A673 (cell line): ENCODE measurements around the gene SLC13A5. TPM values are rescaled to one million over a fixed set of nuclear protein-coding genes. Genes with fewer than 3 reads are reported as not detected.

Source experiments
- Bru-seq: library from RNA; stranded (reverse); fragments of 400-500 nt; gene quantifications from one replicate; lab custom pipeline; 2021; lab: Mats Ljungman, UMichigan
- BruChase-seq, 2 experiments: library from RNA; stranded (reverse); fragments of 400-500 nt; gene quantifications; one replicate each; lab custom pipeline; 2021; lab: Mats Ljungman, UMichigan
- BruUV-seq: library from RNA; stranded (reverse); fragments of 400-500 nt; replicated peaks from 2 replicates; lab custom pipeline; 2021; lab: Mats Ljungman, UMichigan
- CTCF ChIA-PET: fragments of 300-600 bp; sonication (Branson Sonifier 250); formaldehyde crosslinking; loops from one replicate; lab custom pipeline; 2022; ENCODE audit warnings: antibody characterized with exemption; lab: Charles Lee
- POLR2A ChIA-PET: fragments of 300-600 bp; sonication (Branson Sonifier 250); formaldehyde crosslinking; loops from one replicate; lab custom pipeline; 2022; ENCODE audit warnings: antibody characterized with exemption; ENCODE audit not compliant: low non-redundant PET; lab: Charles Lee
- DNase-seq: peaks from one replicate; pipeline ENCODE4 v3.0.0-alpha.2; 2015; ENCODE audit warnings: low spot score
- H3K27ac ChIP-seq: fragments of 200-600 bp; sonication (generic); 2 replicates; pipeline ENCODE4 v1.5.1; 2016; ENCODE audit warnings: mixed run types, low read depth, mild to moderate bottlenecking, mixed read lengths, antibody characterized with exemption, low read length; ENCODE audit not compliant: poor library complexity, severe bottlenecking
- H3K27me3 ChIP-seq: fragments of 200-600 bp; sonication (generic); replicated peaks from 2 replicates; pipeline ENCODE4 v1.6.1; 2017; ENCODE audit warnings: mixed run types, low read depth, mild to moderate bottlenecking, mixed read lengths, antibody characterized with exemption, low read length; ENCODE audit not compliant: insufficient read depth, poor library complexity
- H3K36me3 ChIP-seq: fragments of 200-600 bp; sonication (generic); 2 replicates; pipeline ENCODE4 v1.6.1; 2016; ENCODE audit warnings: mixed run types, mild to moderate bottlenecking, mixed read lengths, antibody characterized with exemption, low read length; ENCODE audit not compliant: insufficient read depth, poor library complexity, severe bottlenecking
- H3K4me1 ChIP-seq: fragments of 200-600 bp; sonication (generic); 2 replicates; pipeline ENCODE4 v1.6.1; 2017; ENCODE audit warnings: mixed run types, mild to moderate bottlenecking, mixed read lengths, antibody characterized with exemption, low read length; ENCODE audit not compliant: insufficient read depth, poor library complexity, severe bottlenecking
- H3K4me3 ChIP-seq: fragments of 200-600 bp; sonication (generic); 2 replicates; pipeline ENCODE4 v1.5.1; 2016; ENCODE audit warnings: low read depth, mixed run types, mild to moderate bottlenecking, mixed read lengths, low read length; ENCODE audit not compliant: poor library complexity, severe bottlenecking
- H3K9me3 ChIP-seq: fragments of 200-600 bp; sonication (generic); 2 replicates; pipeline ENCODE4 v1.6.1; 2016; ENCODE audit warnings: mixed run types, low read depth, mild to moderate bottlenecking, mixed read lengths, antibody characterized with exemption, low read length; ENCODE audit not compliant: poor library complexity, severe bottlenecking
- EZH2 ChIP-seq: fragments of 200-600 bp; sonication (generic); IDR thresholded peaks from 2 replicates; pipeline ENCODE4 v1.6.1; 2017; ENCODE audit warnings: borderline replicate concordance, low read depth, mild to moderate bottlenecking, mixed read lengths, antibody characterized with exemption, low read length; ENCODE audit not compliant: poor library complexity, severe bottlenecking
- intact Hi-C: fragments of 100-400 bp; cut with micrococcal nuclease; formaldehyde crosslinking; loops from one replicate; pipeline ENCODE4 v1.10.0; 2022; ENCODE audit not compliant: unreplicated experiment
- long read RNA-seq: library from polyadenylated mRNA; stranded (forward); transcript quantifications from one replicate; pipeline ENCODE4 v2.0.0, GENCODE V29; 2022
- total RNA-seq: library from RNA; stranded (reverse); gene quantifications from 2 replicates; pipeline ENCODE4 v1.2.3, GENCODE V29; 2021
- TF ChIP-seq, protein P1 (sequence below): fragments of 300-800, 200-600 bp; sonication (generic); conservative IDR thresholded peaks from 2 replicates; pipeline ENCODE4 v1.5.1; 2017; ENCODE audit warnings: low read depth, mild to moderate bottlenecking, antibody characterized with exemption, low read length, moderate library complexity, mixed read lengths

The SLC13A5 gene
- total RNA-seq (not detected in 2 replicates), Bru-seq, nascent RNA (not detected), BruChase-seq, experiment 1, labeled RNA remaining after a 2-hour chase (percentile 3 among the genes with signal in this experiment), BruChase-seq, experiment 2, labeled RNA remaining after a 6-hour chase (not detected)
- long read RNA-seq, result 0 reads

DNA sequence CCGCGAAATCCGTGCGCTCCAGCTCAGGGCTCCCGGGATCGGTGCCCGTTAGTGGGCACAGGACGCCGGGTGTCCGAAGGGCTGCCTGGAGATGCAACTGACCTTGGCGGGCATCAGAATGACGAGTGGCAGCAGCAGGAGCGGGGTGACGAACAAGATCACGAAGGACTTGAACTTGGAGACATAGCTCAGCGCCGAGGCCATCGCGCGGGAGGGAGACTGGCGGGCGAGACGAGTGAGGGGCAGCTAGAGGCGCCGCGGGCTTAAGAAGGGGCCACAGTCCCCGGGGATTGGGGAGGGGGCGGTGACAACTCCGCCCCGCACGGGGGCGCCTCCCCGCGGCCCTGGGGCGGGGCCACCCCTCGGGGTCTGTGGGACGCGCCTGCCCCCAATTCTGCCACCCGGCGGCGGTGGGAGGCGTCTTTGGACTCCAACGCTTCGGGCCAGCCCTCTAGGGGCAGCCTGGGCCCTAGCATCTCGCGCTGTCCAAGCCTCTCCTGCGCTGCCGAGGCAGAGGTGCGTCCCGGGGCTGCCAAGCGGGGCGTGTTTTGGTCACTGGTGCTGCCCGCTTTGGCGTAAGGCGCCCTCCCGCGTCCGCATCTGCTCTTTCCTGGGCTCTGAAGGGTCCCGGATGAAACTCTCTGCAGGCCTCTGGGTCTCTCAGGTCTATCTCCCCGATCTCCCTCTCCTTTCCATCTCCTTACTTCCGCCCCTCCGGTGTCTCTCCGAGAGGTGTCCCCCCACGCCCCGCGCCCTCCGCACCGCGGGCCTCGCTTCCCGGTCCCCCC, at the start of gene SLC13A5:
SLC13A5 (minus strand) TSS at position 240 of the 788 bp plus-strand sequence; CDS start at position 204, 36 bp downstream.
- Histone ChIP-seq H3K4me3 (peak within 1 kb of the TSS; percentile 19), H3K4me1 (no peaks in the 10 kb centered on the region), H3K27me3 (peaks cover 42% of the 10 kb centered on the region), H3K27ac (no peak within 1 kb of the TSS), H3K36me3 (no peaks in the 10 kb centered on the region), H3K9me3 (no peaks in the 10 kb centered on the region)
- ChIA-PET CTCF (no interaction called here), POLR2A (no interaction called here)
- TF ChIP-seq EZH2, result peak; percentile 50
- TF ChIP-seq, protein P1, sequence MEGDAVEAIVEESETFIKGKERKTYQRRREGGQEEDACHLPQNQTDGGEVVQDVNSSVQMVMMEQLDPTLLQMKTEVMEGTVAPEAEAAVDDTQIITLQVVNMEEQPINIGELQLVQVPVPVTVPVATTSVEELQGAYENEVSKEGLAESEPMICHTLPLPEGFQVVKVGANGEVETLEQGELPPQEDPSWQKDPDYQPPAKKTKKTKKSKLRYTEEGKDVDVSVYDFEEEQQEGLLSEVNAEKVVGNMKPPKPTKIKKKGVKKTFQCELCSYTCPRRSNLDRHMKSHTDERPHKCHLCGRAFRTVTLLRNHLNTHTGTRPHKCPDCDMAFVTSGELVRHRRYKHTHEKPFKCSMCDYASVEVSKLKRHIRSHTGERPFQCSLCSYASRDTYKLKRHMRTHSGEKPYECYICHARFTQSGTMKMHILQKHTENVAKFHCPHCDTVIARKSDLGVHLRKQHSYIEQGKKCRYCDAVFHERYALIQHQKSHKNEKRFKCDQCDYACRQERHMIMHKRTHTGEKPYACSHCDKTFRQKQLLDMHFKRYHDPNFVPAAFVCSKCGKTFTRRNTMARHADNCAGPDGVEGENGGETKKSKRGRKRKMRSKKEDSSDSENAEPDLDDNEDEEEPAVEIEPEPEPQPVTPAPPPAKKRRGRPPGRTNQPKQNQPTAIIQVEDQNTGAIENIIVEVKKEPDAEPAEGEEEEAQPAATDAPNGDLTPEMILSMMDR, result no peak; the same call in 1 of the 2 replicates
- intact Hi-C loops, result no loop called here
- DNase-seq, result peak; percentile 25
- no TSS peak for BruUV-seq

DNA sequence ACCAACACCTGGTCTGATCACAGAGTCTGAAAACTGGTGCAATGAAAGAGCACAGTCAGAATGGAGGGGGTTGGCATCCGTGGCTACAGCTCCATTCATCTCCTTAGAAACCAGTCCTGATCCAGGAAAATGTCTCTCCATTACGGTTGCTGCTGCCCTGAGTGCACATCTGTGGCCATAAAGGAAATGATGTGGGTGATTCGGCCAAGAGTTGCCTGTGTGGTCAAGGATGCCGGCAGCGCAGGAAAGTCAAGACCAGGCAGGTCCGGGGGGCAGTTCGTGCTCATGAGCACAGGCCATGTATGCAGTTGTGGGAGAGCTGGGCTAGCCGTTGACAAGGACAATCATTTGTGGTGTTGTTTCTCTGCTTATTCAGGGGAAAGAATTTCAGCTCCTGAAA, 48.6 kb upstream of the SLC13A5 start:
- BruUV-seq, result no TSS peak
- no peaks in the 10 kb centered on the region for H3K4me1 ChIP-seq
- no peak overlapping the region for H3K4me3 ChIP-seq
- no peak for TF ChIP-seq EZH2
- TF ChIP-seq, protein P1, result no peak
- H3K27ac ChIP-seq, result no peak overlapping the region
- no peaks in the 10 kb centered on the region for H3K36me3 ChIP-seq
- ChIA-PET CTCF (no interaction called here), POLR2A (no interaction called here)
- intact Hi-C loops, result no loop called here
- H3K27me3 ChIP-seq, result peaks cover 28% of the 10 kb centered on the region
- H3K9me3 ChIP-seq, result no peaks in the 10 kb centered on the region
- DNase-seq, result no peak

DNA sequence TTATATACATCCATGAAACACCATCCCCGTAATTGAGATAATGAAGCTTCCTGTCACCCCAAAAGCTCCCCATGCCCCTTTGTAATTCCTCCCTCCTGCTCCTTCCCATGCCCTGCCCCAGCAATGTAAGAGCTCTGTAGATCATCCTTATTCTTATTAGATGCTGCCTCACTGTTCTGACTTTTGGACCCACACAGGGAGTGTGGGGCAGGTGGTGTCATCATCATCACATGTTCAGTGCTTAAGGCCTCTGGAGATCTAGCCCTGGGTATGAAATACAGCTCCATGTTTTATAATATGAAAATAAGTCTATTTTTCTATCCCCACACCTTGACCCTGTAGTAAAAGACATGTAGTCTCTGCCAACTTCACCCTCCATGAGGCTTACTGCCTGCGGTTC, 44.6 kb upstream of the SLC13A5 start:
- TF ChIP-seq, protein P1, result no peak
- Histone ChIP-seq H3K27ac (no peak overlapping the region), H3K36me3 (no peaks in the 10 kb centered on the region), H3K9me3 (no peaks in the 10 kb centered on the region), H3K27me3 (peaks cover 5% of the 10 kb centered on the region), H3K4me1 (peaks cover 8% of the 10 kb centered on the region), H3K4me3 (no peak overlapping the region)
- no peak for DNase-seq
- ChIA-PET CTCF (interaction anchor here (0.6 kb wide), 1 partner anchor 600 kb away, joined by 6 read pairs; no protein-coding TSS in a partner anchor), POLR2A (interaction anchor here (1.0 kb wide), 1 partner anchor 33 kb away, joined by 3 read pairs; no protein-coding TSS in a partner anchor)
- no TSS peak for BruUV-seq
- intact Hi-C loops, result no loop called here
